NB4 (cell line): ENCODE measurements around the gene RELT.

ENCODE experiments used
- POLR2A ChIP-seq: IDR thresholded peaks from 2 replicates; pipeline ENCODE4 v1.6.1; 2011; ENCODE audit warnings: mild to moderate bottlenecking; ENCODE audit not compliant: insufficient read length; ENCODE audit errors: extremely low read depth
- TF ChIP-seq, protein P1 (sequence below): IDR thresholded peaks from one replicate; pipeline ENCODE4 v1.5.1; 2012; ENCODE audit warnings: low read depth, low read length

DNA sequence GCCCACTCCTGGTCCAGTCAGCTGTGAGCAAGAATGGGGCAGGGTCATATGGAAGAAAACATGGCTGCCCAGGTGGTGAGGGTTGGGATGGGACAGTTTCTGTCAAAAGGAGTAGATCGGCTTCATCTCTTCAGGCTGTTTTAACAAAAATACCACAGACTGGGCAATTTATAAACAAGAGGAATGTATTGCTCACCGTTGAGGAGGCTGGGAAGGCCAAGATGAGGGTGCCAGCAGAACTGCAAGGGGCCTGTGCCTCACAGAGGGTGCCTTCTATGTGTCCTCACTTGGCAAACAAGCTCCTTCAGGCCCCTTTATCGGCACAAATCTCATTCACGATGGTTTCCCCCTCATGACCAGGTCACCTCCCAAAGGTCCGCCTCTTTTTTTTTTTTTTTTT is 18.1 kb upstream of the RELT start:
- TF ChIP-seq POLR2A, result no peak
- TF ChIP-seq, protein P1, sequence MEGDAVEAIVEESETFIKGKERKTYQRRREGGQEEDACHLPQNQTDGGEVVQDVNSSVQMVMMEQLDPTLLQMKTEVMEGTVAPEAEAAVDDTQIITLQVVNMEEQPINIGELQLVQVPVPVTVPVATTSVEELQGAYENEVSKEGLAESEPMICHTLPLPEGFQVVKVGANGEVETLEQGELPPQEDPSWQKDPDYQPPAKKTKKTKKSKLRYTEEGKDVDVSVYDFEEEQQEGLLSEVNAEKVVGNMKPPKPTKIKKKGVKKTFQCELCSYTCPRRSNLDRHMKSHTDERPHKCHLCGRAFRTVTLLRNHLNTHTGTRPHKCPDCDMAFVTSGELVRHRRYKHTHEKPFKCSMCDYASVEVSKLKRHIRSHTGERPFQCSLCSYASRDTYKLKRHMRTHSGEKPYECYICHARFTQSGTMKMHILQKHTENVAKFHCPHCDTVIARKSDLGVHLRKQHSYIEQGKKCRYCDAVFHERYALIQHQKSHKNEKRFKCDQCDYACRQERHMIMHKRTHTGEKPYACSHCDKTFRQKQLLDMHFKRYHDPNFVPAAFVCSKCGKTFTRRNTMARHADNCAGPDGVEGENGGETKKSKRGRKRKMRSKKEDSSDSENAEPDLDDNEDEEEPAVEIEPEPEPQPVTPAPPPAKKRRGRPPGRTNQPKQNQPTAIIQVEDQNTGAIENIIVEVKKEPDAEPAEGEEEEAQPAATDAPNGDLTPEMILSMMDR, result no peak
